Measurements from ENCODE around the gene ALDH1A3.

Gene ALDH1A3

DNA sequence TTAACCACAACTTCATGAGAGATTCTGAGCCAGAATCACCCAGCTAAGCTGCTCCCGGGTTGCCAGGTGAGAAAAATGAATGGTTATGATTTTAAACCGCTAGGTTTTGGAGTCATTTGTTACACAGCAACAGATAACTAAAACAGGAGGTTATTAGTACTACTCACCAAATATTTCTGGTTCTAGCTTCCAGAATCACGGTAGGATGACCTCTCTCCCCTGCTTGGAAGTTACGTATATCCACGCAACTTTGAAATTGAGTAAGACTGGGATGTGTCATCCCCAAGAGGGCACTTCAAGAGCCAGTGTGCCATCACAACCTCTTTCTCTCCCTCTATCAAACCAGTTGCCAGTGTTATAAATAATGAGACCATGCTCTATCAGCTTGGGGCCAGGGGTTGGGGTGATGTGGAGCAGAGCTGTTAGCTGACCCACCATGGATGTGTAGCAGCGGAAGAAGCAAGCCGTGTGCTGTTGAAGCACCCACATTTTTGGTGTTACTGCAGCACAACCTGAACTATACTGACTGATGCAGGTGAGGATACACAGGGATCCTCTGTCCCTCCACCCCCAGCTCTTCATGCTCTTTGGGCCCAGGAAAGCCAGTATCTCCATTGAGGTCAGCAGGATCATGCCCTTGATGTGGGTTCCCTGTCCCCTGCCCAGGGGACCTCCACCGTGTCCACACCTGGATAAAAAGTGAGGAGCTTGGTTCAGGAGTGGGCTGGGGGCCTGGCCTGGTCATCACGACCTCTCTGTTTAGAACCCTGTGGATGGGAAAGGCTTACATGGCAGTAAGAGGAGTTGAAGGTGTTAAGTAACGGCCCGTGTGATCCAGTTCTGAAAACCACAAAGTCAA lies 19.4 kb upstream of the ALDH1A3 start:
- no peak for DNase-seq

DNA sequence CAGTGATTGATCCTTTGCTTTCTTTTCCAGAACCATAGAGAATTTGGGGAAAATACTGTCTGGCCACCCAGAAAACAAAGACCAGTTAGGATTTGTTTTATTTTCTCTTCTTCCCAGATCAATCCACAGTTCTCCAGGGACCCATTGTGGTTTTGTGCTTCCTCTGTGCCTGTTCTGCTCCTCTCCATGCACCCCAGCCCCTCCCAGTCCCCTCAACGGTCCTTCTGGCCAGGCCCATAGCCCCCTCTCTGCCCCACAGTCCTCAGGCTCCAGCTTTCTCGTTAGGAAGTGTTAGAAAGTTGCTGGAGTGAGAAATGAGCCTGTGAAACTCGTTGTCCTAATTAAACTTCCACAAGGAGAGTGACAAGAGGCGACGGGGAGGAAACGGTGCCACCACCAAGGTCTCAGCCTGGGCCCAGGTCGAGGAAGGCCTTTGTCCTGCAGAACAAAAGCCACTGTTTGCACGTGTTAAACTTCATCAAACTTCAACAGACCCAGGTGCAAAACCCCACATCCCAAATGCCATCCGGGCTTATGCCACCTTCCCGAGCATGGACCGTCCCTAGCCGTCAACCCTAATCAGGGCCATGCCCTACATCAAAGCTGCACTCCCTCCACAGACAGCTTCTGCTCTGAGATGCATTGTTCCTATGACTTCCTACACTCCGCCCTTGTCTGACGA lies 18.7 kb upstream of the ALDH1A3 start:
- DNase-seq = no peak

DNA sequence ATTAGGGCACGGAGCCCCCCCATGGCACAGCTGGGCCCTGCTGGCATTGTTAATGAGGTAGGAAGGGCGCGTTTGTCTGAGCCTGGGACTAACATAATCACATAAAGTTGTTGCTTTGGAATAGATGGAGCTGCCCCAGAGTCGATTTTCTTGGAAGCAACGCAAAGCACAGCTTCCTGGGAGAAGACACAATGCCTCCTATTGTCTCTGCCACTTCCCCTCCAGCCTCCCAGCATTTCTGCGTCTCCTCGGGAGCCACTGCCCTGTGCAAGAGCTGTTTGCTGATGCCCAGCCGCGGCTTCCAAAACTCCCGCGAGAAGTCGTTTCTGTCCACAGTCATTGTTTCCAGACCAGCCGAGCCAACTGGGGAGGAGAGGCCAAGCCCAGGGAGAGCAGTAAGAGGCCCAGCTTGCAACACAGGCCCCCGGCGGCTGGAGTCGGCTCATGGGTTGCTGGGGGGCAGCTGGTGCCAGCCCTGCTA lies 18.1 kb upstream of the ALDH1A3 start:
- DNase-seq = no peak

DNA sequence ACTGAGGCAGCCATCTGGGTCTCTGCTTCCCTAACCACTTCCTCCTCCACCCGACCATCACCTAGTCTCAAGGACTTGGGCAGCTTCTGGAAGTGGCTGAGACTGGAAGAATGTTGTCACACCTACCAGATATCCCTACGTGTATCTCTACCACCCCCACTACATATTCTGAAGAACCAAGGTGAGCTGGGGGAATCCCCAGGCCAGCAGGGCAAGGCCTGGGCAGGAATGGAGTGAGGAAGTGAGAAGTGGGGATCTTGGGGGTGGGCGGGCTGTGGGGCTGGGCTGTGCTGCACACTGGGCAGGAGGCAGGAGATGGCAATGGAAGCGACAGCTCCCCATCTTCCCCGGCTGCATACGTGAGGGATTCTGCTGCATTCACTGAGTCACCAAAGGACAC lies 17.5 kb upstream of the ALDH1A3 start:
- no peak for DNase-seq

DNA sequence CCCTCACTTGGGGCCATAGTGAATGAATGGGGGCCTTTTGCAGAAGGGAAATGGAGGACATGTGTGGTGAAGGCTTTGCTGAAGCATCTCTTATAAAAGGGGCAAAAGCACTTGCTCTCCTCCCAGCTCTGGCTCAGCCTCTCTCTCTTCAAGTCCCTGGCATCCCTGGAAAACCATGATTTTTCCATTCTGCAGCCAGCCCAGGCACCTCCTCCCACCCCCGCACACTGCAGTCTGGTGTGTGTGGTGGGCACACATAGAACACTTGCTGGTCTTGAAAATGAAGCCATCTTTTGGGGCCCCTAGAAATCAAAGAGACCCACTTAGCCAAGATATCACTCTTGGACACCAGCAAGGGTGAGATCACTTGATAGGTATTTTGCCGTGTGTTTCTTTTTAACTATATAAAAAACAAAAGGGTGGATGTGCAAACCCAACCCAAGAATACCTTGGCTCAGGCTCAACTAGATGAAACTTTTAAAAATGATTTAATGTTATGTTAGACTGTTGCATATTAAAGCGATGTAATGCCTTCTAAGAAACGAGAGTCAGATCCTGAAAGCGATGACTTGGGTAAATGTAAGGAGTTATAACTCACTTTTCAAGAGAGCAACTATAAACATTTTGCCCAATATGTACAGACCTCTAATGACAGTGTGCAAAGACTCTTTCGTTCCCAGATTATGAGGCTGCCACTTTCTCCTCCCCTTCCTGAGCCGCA lies 16.4 kb upstream of the ALDH1A3 start:
- no peak for DNase-seq

DNA sequence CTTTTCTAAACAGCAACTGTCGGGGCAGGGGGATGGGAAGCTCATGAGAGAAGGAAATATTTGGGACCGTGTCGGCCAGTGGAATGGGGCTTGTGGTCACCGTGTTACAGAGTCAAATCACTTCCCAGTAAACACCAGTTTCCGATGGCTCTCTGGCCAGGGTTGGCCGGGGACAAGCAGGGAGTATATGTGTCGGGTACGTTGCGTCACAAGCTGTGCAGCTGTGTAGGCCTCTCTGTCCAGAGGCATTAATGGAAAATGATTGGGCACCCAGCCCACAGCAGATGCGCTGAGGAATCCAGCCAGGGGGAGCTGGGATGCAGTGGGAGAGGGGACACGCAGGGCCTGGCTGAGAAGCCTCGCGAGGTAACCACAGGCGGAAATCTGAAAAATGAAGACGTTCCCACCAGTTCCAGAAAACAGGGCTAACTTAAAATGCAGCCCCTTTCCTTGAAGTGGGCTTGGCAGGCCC lies 15.8 kb upstream of the ALDH1A3 start:
- no peak for DNase-seq

DNA sequence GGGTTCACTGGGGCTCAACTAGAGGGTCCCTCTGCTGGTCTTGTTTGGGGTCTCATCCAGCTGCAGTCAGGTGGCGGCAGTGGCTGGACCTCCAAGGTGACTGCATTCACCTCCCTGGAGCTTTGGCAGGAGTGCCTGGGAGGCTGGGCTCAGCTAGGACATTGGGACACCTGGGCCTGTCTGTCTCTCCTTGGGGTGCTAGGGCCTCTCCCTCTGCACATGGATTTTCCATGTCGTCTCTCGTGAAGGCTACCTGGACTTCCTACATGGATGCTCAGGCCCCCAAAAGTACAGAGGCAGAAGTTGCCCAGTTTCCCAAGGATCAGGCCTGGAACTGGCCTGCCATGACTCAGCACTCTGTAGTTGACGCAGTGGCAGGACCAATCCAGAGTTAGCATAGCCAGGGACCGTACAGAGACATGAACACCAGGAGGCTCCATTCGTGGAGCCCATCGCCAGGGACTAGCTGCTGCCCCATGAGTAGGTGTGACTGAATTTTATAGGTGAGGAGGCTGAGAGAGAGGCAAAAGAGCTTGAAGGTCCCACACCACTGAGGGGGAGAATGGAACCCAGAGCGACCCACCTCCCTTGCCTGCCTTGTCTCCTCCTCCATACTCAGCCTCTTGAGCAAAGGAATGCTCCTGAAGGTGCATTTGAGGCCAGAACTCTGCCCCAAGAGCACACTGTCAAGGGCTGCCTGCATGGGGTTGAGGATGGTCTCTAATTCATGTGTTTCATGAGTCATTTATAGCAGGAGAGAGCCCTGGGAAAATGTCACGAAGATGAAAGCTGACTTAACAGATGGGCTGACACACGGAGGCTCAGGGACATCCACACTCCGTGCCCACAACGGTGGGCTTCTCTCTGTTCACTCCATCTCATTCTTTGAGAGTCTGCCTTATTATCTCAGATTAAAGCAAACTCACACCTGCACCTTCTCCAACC lies 13.0 kb upstream of the ALDH1A3 start:
- DNase-seq = no peak

DNA sequence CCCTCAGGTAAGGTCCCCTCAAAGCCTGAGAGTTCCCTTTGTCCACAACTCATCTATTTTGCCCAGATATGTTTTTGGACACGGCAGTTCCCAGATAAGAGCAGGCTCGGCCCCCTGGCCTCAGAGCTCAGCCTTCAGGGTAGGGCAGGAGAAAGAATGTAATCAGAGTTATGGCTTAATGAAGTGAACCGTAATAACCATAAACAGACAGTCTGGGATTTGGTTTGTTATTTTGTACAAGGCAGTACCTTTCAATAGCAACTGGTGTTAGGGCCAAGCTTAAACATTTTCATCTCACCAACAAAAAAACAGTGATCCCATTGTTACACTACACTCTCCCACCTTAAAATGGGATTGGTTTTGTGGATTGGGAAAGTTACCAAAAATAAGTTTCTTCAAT lies 12.2 kb upstream of the ALDH1A3 start:
- DNase-seq = no peak

DNA sequence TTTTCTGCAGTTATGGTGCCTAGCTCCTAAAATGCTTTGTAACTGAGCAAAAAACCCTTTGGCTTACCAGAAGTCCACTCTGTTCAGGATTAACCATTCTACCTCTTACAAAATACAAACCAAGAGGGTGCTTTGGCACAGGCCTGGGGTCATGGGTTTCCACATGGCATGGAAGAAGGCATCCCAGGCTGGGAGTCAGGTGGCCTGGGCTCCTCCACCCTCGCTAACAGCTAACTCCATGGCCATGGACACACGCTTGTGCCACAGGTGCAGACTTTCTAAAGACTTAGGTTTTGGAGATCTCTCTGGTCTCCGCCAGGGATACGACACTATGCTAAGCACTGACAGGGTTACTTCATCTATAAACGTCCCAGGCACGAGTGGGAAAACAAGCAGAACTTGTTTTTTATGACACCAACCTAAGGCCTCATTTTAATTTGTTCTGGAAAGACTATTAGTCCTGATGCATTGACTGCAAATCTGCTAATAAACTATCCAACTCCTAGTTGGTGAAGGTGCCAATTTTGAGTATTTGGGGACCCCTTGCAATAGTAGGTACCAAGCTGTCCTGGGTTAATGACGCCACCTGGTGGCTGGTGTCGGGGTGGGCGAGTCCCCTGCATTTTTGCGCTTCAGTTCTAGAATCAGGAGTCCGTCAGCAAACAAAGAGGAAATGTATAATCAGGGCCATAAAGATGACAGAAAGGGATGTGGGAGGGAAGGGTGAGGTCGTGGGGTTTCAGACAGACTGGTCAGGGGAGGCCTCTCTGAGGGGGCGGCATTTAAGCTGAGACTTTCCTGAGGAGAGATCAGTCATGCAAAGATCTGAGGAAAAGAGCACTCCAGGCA lies 10.3 kb upstream of the ALDH1A3 start:
- no peak for DNase-seq

DNA sequence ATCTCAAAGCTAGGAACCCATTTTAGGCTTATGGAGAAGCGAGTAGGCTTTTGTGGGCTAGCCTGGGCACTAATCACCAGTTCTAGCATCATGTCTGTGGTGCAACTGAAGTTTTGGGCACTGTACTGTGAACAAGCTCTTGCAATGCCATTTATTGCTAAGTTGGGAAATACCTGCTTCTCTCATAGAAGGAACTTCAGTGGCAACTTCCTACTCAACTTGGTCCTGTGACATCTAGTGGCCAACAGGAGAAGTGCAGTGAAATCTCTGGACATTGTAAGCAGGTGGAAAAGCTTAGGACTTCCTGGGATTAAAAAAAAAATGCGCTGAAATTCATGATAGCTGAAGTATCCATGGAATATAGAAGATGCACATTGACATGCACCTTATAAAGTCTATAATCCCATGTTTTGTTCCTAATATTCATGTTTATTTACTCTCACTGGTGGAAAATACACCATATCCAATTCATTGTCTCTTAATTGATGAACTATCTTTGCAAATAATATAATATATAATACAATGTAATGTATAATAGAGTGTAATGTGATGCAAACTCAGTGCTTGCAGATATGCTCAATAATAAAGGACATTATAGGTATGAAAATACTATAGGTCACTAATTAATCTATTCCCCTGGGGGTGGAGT lies 6.5 kb upstream of the ALDH1A3 start:
- peak; percentile 48 to 60 for DNase-seq

DNA sequence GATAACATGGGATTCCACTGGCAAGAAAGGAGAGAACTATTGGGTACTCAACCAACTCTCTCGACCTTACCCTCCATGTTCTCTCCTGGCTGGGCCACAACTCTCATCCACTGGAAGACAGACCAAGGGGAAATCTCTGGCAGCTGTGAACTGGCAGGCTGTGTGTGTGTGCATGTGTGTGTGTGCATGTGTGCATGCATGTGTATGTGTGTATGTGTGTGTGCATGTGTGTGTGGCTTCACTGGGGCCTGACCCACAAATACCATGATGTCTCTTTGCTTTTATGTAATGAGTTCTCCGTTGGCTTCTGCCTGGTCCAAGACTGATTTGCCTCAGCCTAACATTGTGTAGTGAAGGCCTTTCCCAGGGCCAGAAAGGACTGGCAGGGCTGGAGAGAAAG lies 4.1 kb upstream of the ALDH1A3 start:
- DNase-seq = no peak

DNA sequence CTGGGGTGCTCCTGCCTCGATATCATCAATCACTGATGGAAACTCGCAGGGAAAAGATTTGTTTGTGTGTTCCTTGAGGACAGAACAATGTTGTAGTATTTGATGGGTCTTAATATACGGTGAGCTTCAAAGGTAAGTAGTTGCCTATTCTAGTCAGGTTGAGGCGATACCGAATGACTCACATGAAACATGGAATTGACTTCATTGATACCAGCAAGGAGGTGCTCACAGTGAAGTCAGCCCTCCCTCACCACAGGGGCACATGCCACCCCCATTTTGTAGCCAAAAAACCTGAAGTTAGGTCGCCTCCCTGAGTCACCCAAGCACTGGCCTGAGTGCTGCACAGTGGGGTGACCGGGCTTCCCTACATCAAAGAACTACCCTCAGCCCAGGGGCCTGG lies 3.7 kb upstream of the ALDH1A3 start:
- no peak for DNase-seq

DNA sequence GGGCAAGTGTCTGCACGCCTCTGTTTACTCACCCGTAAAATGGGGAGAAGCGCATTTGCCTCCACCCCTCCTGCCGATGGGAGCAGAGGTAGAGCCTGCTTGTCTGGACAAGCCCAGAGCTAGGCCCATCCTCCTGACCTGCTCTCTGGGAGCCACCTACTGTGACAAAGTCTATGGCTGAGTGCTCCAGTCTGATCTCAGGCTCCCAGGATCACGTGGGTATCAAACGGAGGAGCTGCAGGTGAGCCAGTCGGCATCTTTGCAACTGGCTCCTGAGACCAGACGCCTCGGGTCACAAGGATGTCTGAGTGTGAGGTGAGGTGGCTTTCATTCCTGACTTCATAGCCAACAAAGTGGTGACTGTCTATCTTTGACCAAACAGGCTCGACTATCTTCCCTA lies 2.1 kb upstream of the ALDH1A3 start:
- DNase-seq = no peak

DNA sequence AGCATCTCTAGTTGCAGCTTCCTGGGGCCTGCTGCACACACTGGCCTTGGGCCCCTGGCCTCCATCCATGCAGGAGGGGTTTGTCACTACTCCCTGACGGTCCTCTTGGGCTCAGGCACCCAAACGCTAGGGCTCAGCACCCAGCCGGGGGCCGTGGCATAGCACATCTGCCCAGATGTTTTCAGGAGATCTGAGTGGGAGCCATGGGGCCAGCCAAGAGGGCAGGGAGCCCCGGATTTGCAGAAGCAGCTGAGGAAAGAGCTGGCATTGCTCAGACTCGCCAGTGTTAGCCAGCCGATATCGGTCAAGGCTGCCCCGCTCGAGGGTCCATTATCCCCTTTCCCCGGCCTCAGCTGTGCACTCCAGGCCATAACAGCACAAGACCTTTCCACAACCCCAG lies 1.5 kb upstream of the ALDH1A3 start:
- no peak for DNase-seq

DNA sequence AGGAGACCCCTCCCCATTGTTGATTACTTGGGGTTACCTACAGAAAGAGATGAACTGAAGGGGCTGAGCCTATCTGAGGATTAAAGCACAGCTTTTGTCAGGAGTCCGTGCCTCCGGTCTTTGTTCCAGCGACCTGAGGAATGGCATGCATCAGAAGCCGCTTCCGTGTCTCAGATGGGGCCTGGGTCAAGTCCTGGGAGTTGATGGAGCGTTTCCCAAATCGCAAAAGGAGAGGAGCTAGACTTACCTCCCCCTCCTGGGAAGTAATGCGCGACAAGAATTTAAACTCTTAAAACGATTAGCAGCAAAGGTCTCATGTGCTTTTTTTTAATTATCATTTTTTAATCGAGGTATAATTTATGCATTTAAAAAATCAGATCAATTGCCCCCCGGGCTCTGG lies 983 bp upstream of the ALDH1A3 start:
- no peak for DNase-seq

DNA sequence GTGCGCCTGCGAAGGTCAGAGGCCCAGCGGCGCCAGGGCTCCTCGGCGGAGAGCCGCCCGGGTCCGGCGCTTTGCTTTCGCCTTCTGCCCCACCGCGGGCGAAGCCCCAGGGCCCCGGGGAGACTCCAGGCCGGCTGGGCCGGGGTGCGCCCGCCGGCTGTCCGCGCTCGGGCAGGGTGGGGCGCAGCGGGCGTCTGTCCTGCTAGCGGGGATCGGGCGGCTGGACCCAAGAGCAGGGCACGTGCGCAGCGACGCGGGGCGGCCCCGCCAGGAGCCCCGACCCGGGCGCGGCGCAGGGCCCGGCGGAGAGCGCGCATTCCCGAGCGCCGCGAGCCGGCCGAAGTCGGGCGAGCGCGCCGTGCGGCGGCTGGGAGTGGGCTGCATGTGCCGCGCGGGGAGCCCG lies 569 bp upstream of the ALDH1A3 start:
- DNase-seq = no peak

DNA sequence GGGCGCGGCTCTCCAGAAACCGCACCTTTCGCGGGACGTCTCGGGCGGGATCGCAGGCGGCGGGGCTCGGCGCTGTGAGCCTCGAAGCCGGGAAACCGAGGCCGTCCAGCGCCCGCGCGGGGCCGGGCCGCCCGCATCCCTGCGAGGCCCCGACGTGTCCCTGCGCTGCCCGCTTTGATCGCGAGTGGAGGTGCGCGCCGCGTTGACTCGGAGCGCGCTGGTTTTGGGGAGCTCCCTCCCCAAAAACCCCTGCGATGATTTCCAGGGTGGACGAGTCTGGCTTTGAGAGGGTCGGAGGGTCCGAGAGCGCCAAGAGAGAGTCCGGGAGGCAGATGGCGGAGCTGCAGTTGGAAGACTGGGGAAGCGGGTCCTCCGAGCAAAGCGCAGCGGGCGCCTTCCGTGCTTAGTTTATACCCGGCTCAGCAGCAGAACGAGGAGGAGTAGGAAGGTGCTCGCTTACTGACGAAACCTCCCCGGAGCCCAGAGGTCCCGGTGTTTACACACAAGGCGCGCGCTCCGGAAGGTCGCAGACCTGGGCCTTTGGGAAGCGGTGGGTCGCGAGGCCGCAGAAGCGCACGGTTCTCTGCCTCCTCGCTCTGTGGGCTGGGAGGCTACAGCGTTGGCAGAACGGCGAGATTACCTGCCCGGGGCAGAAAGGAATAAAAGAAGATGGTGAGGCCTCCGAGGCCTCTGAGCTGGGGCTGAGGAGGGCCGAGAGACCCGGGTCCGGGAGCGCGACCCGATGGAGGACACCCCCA lies 687 bp downstream of the ALDH1A3 start:
- DNase-seq = no peak

DNA sequence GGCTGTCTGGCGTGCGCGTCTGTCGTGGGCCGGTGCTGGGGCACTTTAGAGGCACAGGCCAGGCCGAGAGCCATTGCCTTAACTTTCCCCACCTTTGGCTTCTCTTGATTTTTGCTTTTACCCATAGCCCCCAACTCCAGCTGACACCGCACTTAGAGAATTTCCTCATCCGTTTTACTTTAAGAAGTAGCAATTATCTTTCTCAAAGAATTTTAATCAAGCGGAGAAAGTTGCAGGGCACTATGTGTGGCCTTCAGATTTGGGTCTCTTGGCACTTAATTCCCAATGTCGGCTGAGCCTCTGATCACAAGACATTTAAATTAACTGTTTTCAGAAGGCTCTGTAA lies 1.2 kb downstream of the ALDH1A3 start:
- DNase-seq = no peak

DNA sequence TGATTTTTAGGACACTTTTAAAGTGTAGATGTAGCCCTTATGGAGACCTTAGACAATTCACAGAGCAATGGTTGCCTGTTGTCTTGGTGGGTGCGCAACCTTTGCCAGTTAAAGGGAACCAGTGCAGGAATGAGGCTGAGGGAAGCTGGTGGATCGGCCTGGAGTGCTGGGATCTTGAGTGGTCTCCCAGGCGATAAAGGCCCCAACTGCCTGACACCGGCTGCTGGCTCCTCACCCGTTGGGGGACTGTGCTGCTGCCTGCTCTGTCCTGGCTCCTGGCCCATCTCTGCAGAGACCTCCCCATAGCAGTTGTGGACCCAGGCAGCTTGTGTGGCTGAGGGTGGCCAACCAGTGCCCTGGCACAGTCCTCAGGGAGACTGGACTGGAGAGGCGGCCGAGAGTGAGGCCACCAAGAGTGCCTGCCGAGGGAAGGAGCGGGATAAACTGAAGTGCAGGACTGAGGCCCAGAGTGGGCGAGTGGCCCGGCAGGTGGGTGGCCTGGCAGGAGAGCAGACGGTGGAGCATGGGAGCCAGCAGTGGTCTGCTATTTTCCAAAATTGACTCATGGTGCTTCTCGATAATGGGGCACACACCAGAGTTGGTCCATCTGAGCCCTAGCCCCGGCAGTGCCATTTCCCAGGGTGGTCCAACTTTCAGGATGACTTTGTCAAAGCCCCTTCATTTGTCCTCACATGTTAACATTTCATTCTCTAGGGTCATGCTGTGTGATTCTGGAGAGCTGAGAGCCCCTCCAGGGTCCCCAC lies 2.1 kb downstream of the ALDH1A3 start:
- no peak for DNase-seq
